SK-N-SH treated with all-trans-retinoic acid at 6 μM for 48 hours (cell line): Measurements from ENCODE around the gene MSMO1.

Experiments
- ATAC-seq: fragments of 200-7000 bp; cut with Tn5 transposase; 3 replicates; pipeline ENCODE4 v1.9.1; 2020; ENCODE audit warnings: mild to moderate bottlenecking, moderate library complexity
- ARNTL ChIP-seq: fragments of 450-650 bp; formaldehyde crosslinking; IDR thresholded peaks from 2 replicates; pipeline ENCODE4 v1.5.0; 2020; ENCODE audit warnings: low read depth, mild to moderate bottlenecking, moderate library complexity, borderline replicate concordance
- BACH2 ChIP-seq: fragments of 250-450 bp; sonication (Bioruptor Pico); IDR thresholded peaks from 2 replicates; pipeline ENCODE4 v1.9.0; 2021; ENCODE audit warnings: mild to moderate bottlenecking, borderline replicate concordance
- CSDC2 ChIP-seq: fragments of 250-450 bp; sonication (Bioruptor Pico); IDR thresholded peaks from 2 replicates; pipeline ENCODE4 v1.5.0; 2020; ENCODE audit warnings: mild to moderate bottlenecking, moderate library complexity
- ISL1 ChIP-seq: fragments of 250-450 bp; sonication (Bioruptor Pico); IDR thresholded peaks from 2 replicates; pipeline ENCODE4 v2.1.2; 2022; ENCODE audit warnings: mild to moderate bottlenecking, moderate library complexity
- OSR1 ChIP-seq: fragments of 250-450 bp; sonication (Bioruptor Pico); IDR thresholded peaks from 2 replicates; pipeline ENCODE4 v1.8.0; 2022; ENCODE audit warnings: moderate library complexity, mild to moderate bottlenecking, inconsistent platforms
- POU6F1 ChIP-seq: fragments of 250-450 bp; sonication (Bioruptor Pico); IDR thresholded peaks from 2 replicates; pipeline ENCODE4 v1.8.0; 2021; ENCODE audit warnings: low read depth, mild to moderate bottlenecking, moderate library complexity, borderline replicate concordance
- PPARA ChIP-seq: fragments of 250-450 bp; sonication (Bioruptor Pico); IDR thresholded peaks from 2 replicates; pipeline ENCODE4 v1.5.0; 2020; ENCODE audit warnings: mild to moderate bottlenecking, borderline replicate concordance
- RARB ChIP-seq: fragments of 250-450 bp; sonication (Bioruptor Pico); IDR thresholded peaks from 2 replicates; pipeline ENCODE4 v1.8.0; 2021; ENCODE audit warnings: mild to moderate bottlenecking, moderate library complexity
- SNAI2 ChIP-seq: fragments of 250-450 bp; sonication (Bioruptor Pico); IDR thresholded peaks from 2 replicates; pipeline ENCODE4 v1.5.0; 2020; ENCODE audit warnings: mild to moderate bottlenecking, moderate library complexity
- TCF4 ChIP-seq: fragments of 250-450 bp; sonication (Bioruptor Pico); IDR thresholded peaks from 2 replicates; pipeline ENCODE4 v1.8.0; 2021; ENCODE audit warnings: mild to moderate bottlenecking, moderate library complexity, borderline replicate concordance
- ZC3H10 ChIP-seq: fragments of 250-450 bp; sonication (Bioruptor Pico); IDR thresholded peaks from 2 replicates; pipeline ENCODE4 v1.5.1; 2021; ENCODE audit warnings: mild to moderate bottlenecking, moderate library complexity
- ZNF565 ChIP-seq: fragments of 450-650 bp; formaldehyde crosslinking; conservative IDR thresholded peaks from 2 replicates; pipeline ENCODE4 v1.5.0; 2020; ENCODE audit warnings: low read depth, mild to moderate bottlenecking, moderate library complexity
- TF ChIP-seq, protein P1 (sequence below): fragments of 250-450 bp; sonication (Bioruptor Pico); IDR thresholded peaks from 2 replicates; pipeline ENCODE4 v1.5.0; 2020; ENCODE audit warnings: mild to moderate bottlenecking, moderate library complexity
- TF ChIP-seq, protein P2 (sequence below): fragments of 250-450 bp; sonication (Bioruptor Pico); IDR thresholded peaks from 2 replicates; pipeline ENCODE4 v1.5.1; 2021; ENCODE audit warnings: mild to moderate bottlenecking, moderate library complexity
- TF ChIP-seq, protein P3 (sequence below): fragments of 250-450 bp; sonication (Bioruptor Pico); IDR thresholded peaks from 2 replicates; pipeline ENCODE4 v1.8.0; 2020; ENCODE audit warnings: mild to moderate bottlenecking, moderate library complexity, borderline replicate concordance

The MSMO1 gene

DNA sequence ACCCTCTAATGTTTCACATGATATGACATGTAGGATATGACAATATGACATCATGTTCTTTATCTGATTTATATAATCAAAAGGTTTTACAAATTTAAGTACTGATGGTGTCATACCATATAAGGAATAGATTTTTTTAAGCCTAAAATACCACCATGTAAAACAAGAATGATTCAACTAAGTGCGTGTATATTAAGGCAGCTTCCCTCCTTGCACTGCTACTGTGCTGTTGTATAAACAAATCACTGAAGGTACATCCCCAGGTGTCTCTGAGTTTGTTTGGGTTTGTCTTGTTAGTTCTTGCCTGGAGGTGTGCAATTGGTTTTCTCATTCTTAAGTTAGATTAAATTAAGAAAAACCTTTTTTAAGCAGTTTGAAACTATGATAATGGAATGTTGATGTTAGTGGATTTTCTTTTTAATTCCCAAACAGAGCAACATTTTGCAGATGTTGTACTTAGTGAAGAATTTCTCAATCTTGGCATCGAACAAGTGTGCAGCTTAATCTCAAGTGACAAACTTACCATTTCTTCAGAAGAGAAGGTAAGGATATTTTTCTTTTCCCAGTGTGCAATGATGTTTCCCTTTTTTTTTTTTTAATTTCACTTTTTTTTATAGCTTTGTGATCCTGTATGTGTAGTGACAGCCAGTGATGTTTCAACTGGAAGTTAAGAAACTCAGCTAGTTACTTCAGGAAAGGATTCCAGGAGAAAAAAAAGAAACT, 33.4 kb upstream of the MSMO1 start:
- no peak for ATAC-seq
- TF ChIP-seq, protein P1, sequence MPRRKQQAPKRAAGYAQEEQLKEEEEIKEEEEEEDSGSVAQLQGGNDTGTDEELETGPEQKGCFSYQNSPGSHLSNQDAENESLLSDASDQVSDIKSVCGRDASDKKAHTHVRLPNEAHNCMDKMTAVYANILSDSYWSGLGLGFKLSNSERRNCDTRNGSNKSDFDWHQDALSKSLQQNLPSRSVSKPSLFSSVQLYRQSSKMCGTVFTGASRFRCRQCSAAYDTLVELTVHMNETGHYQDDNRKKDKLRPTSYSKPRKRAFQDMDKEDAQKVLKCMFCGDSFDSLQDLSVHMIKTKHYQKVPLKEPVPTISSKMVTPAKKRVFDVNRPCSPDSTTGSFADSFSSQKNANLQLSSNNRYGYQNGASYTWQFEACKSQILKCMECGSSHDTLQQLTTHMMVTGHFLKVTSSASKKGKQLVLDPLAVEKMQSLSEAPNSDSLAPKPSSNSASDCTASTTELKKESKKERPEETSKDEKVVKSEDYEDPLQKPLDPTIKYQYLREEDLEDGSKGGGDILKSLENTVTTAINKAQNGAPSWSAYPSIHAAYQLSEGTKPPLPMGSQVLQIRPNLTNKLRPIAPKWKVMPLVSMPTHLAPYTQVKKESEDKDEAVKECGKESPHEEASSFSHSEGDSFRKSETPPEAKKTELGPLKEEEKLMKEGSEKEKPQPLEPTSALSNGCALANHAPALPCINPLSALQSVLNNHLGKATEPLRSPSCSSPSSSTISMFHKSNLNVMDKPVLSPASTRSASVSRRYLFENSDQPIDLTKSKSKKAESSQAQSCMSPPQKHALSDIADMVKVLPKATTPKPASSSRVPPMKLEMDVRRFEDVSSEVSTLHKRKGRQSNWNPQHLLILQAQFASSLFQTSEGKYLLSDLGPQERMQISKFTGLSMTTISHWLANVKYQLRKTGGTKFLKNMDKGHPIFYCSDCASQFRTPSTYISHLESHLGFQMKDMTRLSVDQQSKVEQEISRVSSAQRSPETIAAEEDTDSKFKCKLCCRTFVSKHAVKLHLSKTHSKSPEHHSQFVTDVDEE (CRISPR knock-in tag) = no peak
- TF ChIP-seq ZNF565 (CRISPR knock-in tag) (no peak), CSDC2 (CRISPR knock-in tag) (no peak), OSR1 (no peak), SNAI2 (CRISPR knock-in tag) (no peak), ISL1 (CRISPR knock-in tag) (no peak)

DNA sequence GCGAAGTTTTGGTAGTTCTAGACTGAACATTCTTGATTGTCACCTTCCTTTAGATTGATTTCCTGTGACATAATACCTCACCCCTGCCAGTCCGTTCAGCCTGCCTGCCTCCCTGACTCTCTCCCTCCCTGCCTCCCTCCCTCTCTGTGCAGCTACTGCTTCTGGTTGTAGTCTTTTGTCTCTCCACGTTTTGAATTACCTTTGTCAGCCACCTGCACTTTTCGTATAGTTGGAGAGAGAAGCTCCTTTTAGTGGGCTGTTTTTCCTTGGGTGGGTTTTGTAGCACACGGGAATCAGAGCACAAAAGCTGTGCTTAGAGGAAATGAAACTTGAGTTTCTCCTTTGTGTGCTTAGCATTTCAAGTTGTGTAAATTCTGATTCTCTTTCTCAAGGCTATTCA, 32.6 kb upstream of the MSMO1 start:
- TF ChIP-seq ZC3H10 (no peak), OSR1 (no peak), ZNF565 (CRISPR knock-in tag) (no peak), POU6F1 (CRISPR knock-in tag) (no peak), ARNTL (CRISPR knock-in tag) (no peak)
- TF ChIP-seq, protein P2, sequence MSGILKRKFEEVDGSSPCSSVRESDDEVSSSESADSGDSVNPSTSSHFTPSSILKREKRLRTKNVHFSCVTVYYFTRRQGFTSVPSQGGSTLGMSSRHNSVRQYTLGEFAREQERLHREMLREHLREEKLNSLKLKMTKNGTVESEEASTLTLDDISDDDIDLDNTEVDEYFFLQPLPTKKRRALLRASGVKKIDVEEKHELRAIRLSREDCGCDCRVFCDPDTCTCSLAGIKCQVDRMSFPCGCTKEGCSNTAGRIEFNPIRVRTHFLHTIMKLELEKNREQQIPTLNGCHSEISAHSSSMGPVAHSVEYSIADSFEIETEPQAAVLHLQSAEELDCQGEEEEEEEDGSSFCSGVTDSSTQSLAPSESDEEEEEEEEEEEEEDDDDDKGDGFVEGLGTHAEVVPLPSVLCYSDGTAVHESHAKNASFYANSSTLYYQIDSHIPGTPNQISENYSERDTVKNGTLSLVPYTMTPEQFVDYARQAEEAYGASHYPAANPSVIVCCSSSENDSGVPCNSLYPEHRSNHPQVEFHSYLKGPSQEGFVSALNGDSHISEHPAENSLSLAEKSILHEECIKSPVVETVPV (CRISPR knock-in tag) = no peak
- TF ChIP-seq, all 23 proteins: peak for 0
- no peak for ATAC-seq

- no peak for ATAC-seq
- TF ChIP-seq RARB (CRISPR knock-in tag) = no peak
- TF ChIP-seq ZNF565 (CRISPR knock-in tag) = no peak
- TF ChIP-seq, protein P2 (CRISPR knock-in tag) = no peak
- no peak for TF ChIP-seq TCF4 (CRISPR knock-in tag)
- TF ChIP-seq POU6F1 (CRISPR knock-in tag) = no peak
- TF ChIP-seq BACH2 (CRISPR knock-in tag) = no peak
- no peak for TF ChIP-seq PPARA
- TF ChIP-seq ARNTL (CRISPR knock-in tag) = no peak
- TF ChIP-seq CSDC2 (CRISPR knock-in tag) = no peak
- TF ChIP-seq, protein P3, sequence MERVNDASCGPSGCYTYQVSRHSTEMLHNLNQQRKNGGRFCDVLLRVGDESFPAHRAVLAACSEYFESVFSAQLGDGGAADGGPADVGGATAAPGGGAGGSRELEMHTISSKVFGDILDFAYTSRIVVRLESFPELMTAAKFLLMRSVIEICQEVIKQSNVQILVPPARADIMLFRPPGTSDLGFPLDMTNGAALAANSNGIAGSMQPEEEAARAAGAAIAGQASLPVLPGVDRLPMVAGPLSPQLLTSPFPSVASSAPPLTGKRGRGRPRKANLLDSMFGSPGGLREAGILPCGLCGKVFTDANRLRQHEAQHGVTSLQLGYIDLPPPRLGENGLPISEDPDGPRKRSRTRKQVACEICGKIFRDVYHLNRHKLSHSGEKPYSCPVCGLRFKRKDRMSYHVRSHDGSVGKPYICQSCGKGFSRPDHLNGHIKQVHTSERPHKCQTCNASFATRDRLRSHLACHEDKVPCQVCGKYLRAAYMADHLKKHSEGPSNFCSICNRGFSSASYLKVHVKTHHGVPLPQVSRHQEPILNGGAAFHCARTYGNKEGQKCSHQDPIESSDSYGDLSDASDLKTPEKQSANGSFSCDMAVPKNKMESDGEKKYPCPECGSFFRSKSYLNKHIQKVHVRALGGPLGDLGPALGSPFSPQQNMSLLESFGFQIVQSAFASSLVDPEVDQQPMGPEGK (CRISPR knock-in tag) = no peak
- TF ChIP-seq SNAI2 (CRISPR knock-in tag) = no peak
- TF ChIP-seq, all 23 proteins: peak for 0
These were observed 29.8 kb upstream of the MSMO1 start for GRCh38 chr4:165297626-165298025.
